ENCODE data around the gene TCEANC2. TPM values are rescaled to one million over a fixed set of nuclear protein-coding genes. Genes with fewer than 3 reads are reported as not detected.
"Not testable (repeated sequence)": the region's sequence is repeated elsewhere in the genome, so short reads cannot be mapped to it uniquely, and the experiment has no call there.

TCEANC2 gene
- 10 to 100 TPM; 12.8 to 13.6 TPM for total RNA-seq

- intact Hi-C loops (cut with micrococcal nuclease), result loop anchor here (1.0 to 5.0 kb wide), 11 partner anchors 107 to 1159 kb away; partner anchors contain the start of genes CYB5RL, LRRC42, MRPL37 and NDC1
- H3K27me3 Mint-ChIP-seq, result no peaks in the 10 kb centered on the region
- no peak within 1 kb of the TSS for H3K4me3 Mint-ChIP-seq
- peak; percentile 99 for DNase-seq
- POLR2A ChIA-PET, result interaction anchor here (0.7 to 1.9 kb wide), 8 partner anchors 8 to 834 kb away, joined by 3 to 8 read pairs (median 4); partner anchors contain the start of genes CYB5RL, DHCR24, IFT25 and MRPL37
- CTCF ChIA-PET, result interaction anchor here (0.6 to 3.3 kb wide), 8 partner anchors 10 to 944 kb away, joined by 3 to 12 read pairs (median 4); partner anchors contain the start of genes IFT25 and LRRC42
- no peaks in the 10 kb centered on the region for H3K9me3 Mint-ChIP-seq
- peaks cover 30% of the 10 kb centered on the region for H3K4me1 Mint-ChIP-seq (ENCODE audit: low read depth)
- H3K27ac Mint-ChIP-seq, result no peak within 1 kb of the TSS
- peaks cover 15% of the 10 kb centered on the region for H3K36me3 Mint-ChIP-seq
These were observed at the start of gene TCEANC2, which contains the start of gene TMEM59 for GRCh38 chr1:54052934-54053744. Gene TCEANC2 (plus strand): TSS chr1:54053608. CDS start chr1:54054423, 815 bp downstream. Gene TMEM59 (minus strand): TSS chr1:54053204. CDS start chr1:54053188, 16 bp downstream.

- H3K9me3 Mint-ChIP-seq; H3K4me3 Mint-ChIP-seq; H3K36me3 Mint-ChIP-seq; H3K27me3 Mint-ChIP-seq; DNase-seq; intact Hi-C loops (cut with micrococcal nuclease); POLR2A ChIA-PET; H3K4me1 Mint-ChIP-seq (ENCODE audit: low read depth); H3K27ac Mint-ChIP-seq: not testable (repeated sequence)
- CTCF ChIA-PET, result interaction anchor here (1.5 kb wide), 1 partner anchor 143 kb away, joined by 3 read pairs; no protein-coding TSS in a partner anchor
These were observed 49.5 kb upstream of the TCEANC2 start for GRCh38 chr1:54003750-54004480.

- Mint-ChIP-seq H3K27me3 (no peaks in the 10 kb centered on the region), H3K36me3 (no peaks in the 10 kb centered on the region), H3K9me3 (no peaks in the 10 kb centered on the region), H3K27ac (no peak overlapping the region), H3K4me1 (ENCODE audit: low read depth) (no peaks in the 10 kb centered on the region), H3K4me3 (no peak overlapping the region)
- ChIA-PET CTCF (interaction anchor here (1.5 kb wide), 1 partner anchor 144 kb away, joined by 3 read pairs; no protein-coding TSS in a partner anchor), POLR2A (no interaction called here)
- intact Hi-C loops (cut with micrococcal nuclease), result no loop called here
- DNase-seq, result no peak
These were observed 48.8 kb upstream of the TCEANC2 start for GRCh38 chr1:54004481-54005049.

- intact Hi-C loops (cut with micrococcal nuclease), result no loop called here
These were observed 46.9 kb upstream of the TCEANC2 start for GRCh38 chr1:54006508-54006907.

GRCh38 chr1:54007613-54008012, 45.8 kb upstream of the TCEANC2 start:
- H3K27ac Mint-ChIP-seq, result no peak overlapping the region
- H3K4me3 Mint-ChIP-seq, result no peak overlapping the region
- H3K4me1 Mint-ChIP-seq (ENCODE audit: low read depth), result no peaks in the 10 kb centered on the region
- ChIA-PET CTCF (no interaction called here), POLR2A (no interaction called here)
- H3K27me3 Mint-ChIP-seq, result peaks cover 5% of the 10 kb centered on the region
- no peaks in the 10 kb centered on the region for H3K36me3 Mint-ChIP-seq
- no peak for DNase-seq
- H3K9me3 Mint-ChIP-seq, result no peaks in the 10 kb centered on the region
- intact Hi-C loops (cut with micrococcal nuclease), result no loop called here

More at GRCh38 chr1:54006508-54006907, 46.9 kb upstream of the TCEANC2 start:
- no peak overlapping the region for H3K27ac Mint-ChIP-seq
- CTCF ChIA-PET, result no interaction called here
- H3K36me3 Mint-ChIP-seq, result no peaks in the 10 kb centered on the region
- H3K4me3 Mint-ChIP-seq, result no peak overlapping the region
- POLR2A ChIA-PET, result interaction anchor here (0.7 kb wide), 1 partner anchor 133 kb away, joined by 3 read pairs; no protein-coding TSS in a partner anchor
- peaks cover 1% of the 10 kb centered on the region for H3K27me3 Mint-ChIP-seq
- no peaks in the 10 kb centered on the region for H3K9me3 Mint-ChIP-seq
- H3K4me1 Mint-ChIP-seq (ENCODE audit: low read depth), result no peaks in the 10 kb centered on the region
- no peak for DNase-seq

- Mint-ChIP-seq H3K9me3 (no peaks in the 10 kb centered on the region), H3K27ac (no peak overlapping the region), H3K36me3 (no peaks in the 10 kb centered on the region), H3K27me3 (peaks cover 5% of the 10 kb centered on the region), H3K4me3 (no peak overlapping the region), H3K4me1 (ENCODE audit: low read depth) (no peaks in the 10 kb centered on the region)
- DNase-seq, result no peak
- intact Hi-C loops (cut with micrococcal nuclease), result no loop called here
- ChIA-PET POLR2A (no interaction called here), CTCF (no interaction called here)
These were observed 44.5 kb upstream of the TCEANC2 start for GRCh38 chr1:54008876-54009275.

GRCh38 chr1:54009406-54009805, 44.0 kb upstream of the TCEANC2 start:
- Mint-ChIP-seq H3K27me3 (peaks cover 5% of the 10 kb centered on the region), H3K4me1 (ENCODE audit: low read depth) (no peaks in the 10 kb centered on the region), H3K36me3 (no peaks in the 10 kb centered on the region), H3K9me3 (no peaks in the 10 kb centered on the region), H3K4me3 (no peak overlapping the region), H3K27ac (no peak overlapping the region)
- DNase-seq, result peak; percentile 0
- CTCF ChIA-PET, result no interaction called here
- POLR2A ChIA-PET, result no interaction called here
- intact Hi-C loops (cut with micrococcal nuclease), result no loop called here

GRCh38 chr1:54010415-54011117, 42.8 kb upstream of the TCEANC2 start:
- H3K9me3 Mint-ChIP-seq, result no peaks in the 10 kb centered on the region
- peak; percentile 1 for DNase-seq
- POLR2A ChIA-PET, result no interaction called here
- no peaks in the 10 kb centered on the region for H3K4me1 Mint-ChIP-seq (ENCODE audit: low read depth)
- intact Hi-C loops (cut with micrococcal nuclease), result no loop called here
- H3K27ac Mint-ChIP-seq, result no peak overlapping the region
- H3K27me3 Mint-ChIP-seq, result peaks cover 5% of the 10 kb centered on the region
- H3K36me3 Mint-ChIP-seq, result no peaks in the 10 kb centered on the region
- no peak overlapping the region for H3K4me3 Mint-ChIP-seq
- CTCF ChIA-PET, result no interaction called here

- Mint-ChIP-seq H3K36me3 (no peaks in the 10 kb centered on the region), H3K27ac (no peak overlapping the region), H3K4me3 (no peak overlapping the region), H3K9me3 (no peaks in the 10 kb centered on the region), H3K4me1 (ENCODE audit: low read depth) (no peaks in the 10 kb centered on the region), H3K27me3 (peaks cover 5% of the 10 kb centered on the region)
- CTCF ChIA-PET, result no interaction called here
- peak; percentile 3 for DNase-seq
- POLR2A ChIA-PET, result no interaction called here
- intact Hi-C loops (cut with micrococcal nuclease), result no loop called here
These were observed 41.9 kb upstream of the TCEANC2 start for GRCh38 chr1:54011316-54012007.

GRCh38 chr1:54012008-54012325, 41.4 kb upstream of the TCEANC2 start:
- Mint-ChIP-seq H3K4me1 (ENCODE audit: low read depth) (no peaks in the 10 kb centered on the region), H3K9me3 (no peaks in the 10 kb centered on the region), H3K36me3 (no peaks in the 10 kb centered on the region), H3K27ac (no peak overlapping the region), H3K4me3 (no peak overlapping the region), H3K27me3 (peaks cover 5% of the 10 kb centered on the region)
- no peak for DNase-seq
- intact Hi-C loops (cut with micrococcal nuclease), result no loop called here
- CTCF ChIA-PET, result no interaction called here
- POLR2A ChIA-PET, result no interaction called here

GRCh38 chr1:54012863-54013262, 40.5 kb upstream of the TCEANC2 start:
- ChIA-PET CTCF (no interaction called here), POLR2A (no interaction called here)
- no peaks in the 10 kb centered on the region for H3K36me3 Mint-ChIP-seq
- H3K27me3 Mint-ChIP-seq, result peaks cover 5% of the 10 kb centered on the region
- H3K27ac Mint-ChIP-seq, result no peak overlapping the region
- peak; percentile 2 for DNase-seq
- H3K9me3 Mint-ChIP-seq, result no peaks in the 10 kb centered on the region
- H3K4me3 Mint-ChIP-seq, result no peak overlapping the region
- H3K4me1 Mint-ChIP-seq (ENCODE audit: low read depth), result no peaks in the 10 kb centered on the region
- intact Hi-C loops (cut with micrococcal nuclease), result no loop called here
